GM13977 (cell line): ENCODE measurements around the gene CFAP52.
"Not testable (repeated sequence)": the region's sequence is repeated elsewhere in the genome, so short reads cannot be mapped to it uniquely, and the experiment has no call there.

ENCODE experiments used
- DNase-seq: peaks from one replicate; pipeline ENCODE4 v3.0.0; 2012; ENCODE audit warnings: low spot score
- in situ Hi-C: fragments of 300-500 bp; cut with MboI; formaldehyde crosslinking; loops from one replicate; pipeline ENCODE4 v1.12.0; 2022; ENCODE audit warnings: low sequenced_read_pairs, low pct_unique_long_range_greater_than_20kb, mixed read lengths, inconsistent platforms; ENCODE audit not compliant: unreplicated experiment
- TF ChIP-seq, protein P1 (sequence below): IDR thresholded peaks from 2 replicates; pipeline ENCODE4 v1.5.1; 2012; ENCODE audit warnings: mild to moderate bottlenecking, control low read depth; ENCODE audit not compliant: insufficient read depth; ENCODE audit errors: extremely low read depth, missing control alignments

The CFAP52 gene

GRCh38 chr17:9648521-9649110, 72.2 kb downstream of the CFAP52 start:
- DNase-seq, result no peak
- TF ChIP-seq, protein P1, sequence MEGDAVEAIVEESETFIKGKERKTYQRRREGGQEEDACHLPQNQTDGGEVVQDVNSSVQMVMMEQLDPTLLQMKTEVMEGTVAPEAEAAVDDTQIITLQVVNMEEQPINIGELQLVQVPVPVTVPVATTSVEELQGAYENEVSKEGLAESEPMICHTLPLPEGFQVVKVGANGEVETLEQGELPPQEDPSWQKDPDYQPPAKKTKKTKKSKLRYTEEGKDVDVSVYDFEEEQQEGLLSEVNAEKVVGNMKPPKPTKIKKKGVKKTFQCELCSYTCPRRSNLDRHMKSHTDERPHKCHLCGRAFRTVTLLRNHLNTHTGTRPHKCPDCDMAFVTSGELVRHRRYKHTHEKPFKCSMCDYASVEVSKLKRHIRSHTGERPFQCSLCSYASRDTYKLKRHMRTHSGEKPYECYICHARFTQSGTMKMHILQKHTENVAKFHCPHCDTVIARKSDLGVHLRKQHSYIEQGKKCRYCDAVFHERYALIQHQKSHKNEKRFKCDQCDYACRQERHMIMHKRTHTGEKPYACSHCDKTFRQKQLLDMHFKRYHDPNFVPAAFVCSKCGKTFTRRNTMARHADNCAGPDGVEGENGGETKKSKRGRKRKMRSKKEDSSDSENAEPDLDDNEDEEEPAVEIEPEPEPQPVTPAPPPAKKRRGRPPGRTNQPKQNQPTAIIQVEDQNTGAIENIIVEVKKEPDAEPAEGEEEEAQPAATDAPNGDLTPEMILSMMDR, result no peak
- in situ Hi-C loops, result no loop called here

DNA sequence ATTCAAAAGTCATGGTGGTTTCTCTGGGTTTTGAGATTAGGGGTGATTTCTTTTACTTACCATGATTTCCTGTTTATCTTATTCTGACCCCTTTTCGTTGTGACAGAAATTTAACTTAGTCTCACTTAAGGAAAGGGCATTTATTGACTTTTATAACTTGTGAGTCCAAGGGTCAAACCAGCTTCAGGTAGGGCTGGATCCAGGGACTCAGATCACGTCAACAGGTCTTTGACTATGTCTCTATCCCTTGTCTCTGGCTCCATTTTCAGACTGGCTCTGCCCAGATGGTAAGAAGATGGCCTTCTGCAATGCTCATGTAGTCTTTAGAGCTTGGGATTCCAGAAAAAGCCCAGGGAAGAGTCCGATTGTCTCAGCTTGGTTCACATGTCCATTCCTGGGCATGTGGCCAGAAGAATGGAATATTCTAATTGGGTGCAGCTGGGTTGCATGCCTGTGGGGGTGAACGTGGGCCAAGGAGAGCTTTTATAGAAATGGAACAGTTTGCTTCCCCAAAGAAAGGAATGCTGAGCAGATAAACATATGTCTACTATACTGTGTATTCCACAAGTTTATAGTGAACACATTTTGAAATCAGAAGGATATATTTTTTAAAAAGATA, 82.3 kb downstream of the CFAP52 start:
- TF ChIP-seq, protein P1, result no peak
- no peak for DNase-seq
- in situ Hi-C loops, result no loop called here

DNA sequence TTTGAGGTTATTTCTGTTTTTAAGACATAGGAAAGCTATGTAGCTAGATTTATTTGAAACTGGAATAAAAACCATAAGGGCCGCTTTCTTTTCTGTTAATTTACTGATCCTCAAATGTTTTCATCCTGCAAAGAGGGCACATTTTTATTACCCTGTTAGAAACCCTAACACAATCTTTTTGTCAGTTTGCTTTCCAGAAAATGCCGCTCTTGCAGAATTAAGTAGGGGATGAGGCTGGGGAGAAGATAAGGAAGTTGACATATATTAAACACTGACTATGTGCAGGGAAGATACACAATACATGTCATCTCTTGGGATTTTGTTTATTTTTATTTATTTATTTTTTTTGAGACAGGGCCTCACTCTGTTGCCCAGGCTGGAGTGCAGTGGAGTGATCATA, 84.6 kb downstream of the CFAP52 start:
- in situ Hi-C loops, result no loop called here

DNA sequence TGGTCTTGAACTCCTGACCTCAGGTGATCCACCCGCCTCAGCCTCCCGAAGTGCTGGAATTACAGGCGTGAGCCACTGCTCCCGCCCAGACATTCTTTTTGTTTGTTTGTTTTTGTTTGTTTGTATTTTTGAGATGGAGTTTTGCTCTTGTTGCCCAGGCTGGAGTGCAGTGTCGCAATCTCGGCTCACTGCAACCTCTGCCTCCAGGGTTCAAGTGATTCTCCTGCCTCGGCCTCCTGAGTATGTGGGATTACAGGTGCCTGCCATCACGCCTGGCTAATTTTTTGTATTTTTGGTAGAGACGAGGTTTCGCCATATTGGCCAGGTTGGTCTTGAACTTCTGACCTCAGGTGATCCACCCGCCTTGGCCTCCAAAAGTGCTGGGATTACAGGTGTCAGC, 87.1 kb downstream of the CFAP52 start:
- DNase-seq, in situ Hi-C loops: not testable (repeated sequence)

More for the DNA sequence above, 84.6 kb downstream of the CFAP52 start:
- TF ChIP-seq, protein P1, result no peak
- DNase-seq, result no peak

GRCh38 chr17:9666461-9667050, 90.1 kb downstream of the CFAP52 start:
- TF ChIP-seq, protein P1, result no peak
- in situ Hi-C loops, result no loop called here
- DNase-seq, result no peak

GRCh38 chr17:9668517-9668916, 92.1 kb downstream of the CFAP52 start:
- DNase-seq, result no peak
- in situ Hi-C loops, result no loop called here
- TF ChIP-seq, protein P1, result no peak

- TF ChIP-seq, protein P1, result no peak
- DNase-seq, result no peak
- in situ Hi-C loops, result no loop called here
Measured at GRCh38 chr17:9669551-9670008, 93.1 kb downstream of the CFAP52 start.
